GM18526 (cell line): ENCODE measurements around the gene LCN9.

ENCODE experiments used
- POLR2A ChIP-seq: IDR thresholded peaks from 3 replicates; pipeline ENCODE4 v1.6.1; 2011; ENCODE audit not compliant: insufficient read length; ENCODE audit errors: extremely low read depth

Gene LCN9

DNA sequence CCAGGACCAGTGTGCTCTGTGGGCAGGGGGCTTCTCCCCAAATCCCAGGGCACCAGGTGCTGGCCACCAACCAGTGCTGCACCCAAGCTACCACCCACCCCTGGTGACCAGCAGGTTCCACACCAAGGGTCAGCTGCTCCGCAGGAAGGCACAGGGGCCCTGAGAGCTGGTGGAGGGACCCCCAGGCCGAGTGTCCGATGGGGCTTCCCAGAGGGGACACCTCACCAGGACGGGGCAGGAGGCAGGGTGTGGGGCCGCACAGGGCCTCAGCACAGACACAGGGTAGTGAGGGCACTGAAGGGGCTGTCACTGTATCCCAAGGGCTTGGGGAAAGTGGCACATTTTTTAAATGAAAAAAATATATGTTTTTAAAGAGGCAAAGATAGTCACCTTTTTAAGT is 18.1 kb downstream of the LCN9 start:
- no peak for TF ChIP-seq POLR2A

DNA sequence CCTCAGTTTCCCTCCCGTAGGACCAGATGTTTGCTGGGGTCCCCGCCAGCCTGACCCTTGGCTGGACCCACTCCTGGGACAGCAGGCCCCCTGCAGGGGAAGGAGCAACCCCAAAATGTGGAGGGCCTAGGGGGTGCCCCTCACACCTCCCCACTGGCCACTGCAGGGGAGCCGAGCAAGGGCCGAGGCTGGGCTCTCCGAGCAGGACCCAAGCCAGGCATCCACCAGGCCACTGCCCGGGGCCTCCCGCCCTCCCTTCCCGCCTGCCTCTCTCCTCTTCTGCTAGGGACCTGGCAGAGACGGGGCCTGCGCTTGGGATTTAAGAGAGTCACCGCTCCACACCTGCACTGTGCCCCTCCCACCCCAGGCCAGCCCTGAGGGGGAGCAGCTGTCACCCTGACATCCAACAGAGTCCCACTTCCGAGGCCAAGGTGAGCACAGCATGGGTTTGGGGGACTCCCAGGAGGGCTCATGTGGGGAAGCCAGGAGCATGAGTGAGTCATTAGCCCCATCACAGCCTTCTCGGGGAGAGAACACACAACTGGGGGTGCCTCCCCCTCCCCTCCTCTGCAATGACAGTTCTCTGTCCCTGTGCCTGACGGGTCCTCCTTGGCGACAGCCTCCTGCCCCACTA is 20.4 kb downstream of the LCN9 start:
- TF ChIP-seq POLR2A, result no peak

DNA sequence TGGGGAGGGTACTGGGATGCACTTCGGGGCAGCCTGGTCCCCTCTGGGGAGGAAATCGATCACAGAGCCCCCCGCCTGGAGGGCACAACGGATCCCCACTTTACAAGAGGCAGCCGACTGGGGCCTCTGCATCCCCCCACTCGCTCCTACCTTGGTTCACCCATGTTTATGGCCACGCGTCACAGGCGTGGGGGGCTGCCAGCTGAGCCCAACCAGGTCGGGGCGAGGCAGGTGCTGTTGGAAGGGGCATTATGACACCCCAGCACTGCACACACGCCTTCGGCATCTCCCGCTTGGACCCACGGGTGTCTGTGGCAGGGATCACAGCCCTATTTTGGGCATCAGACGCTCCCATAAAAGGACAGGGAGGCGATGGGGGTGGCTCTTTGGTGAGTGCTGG is 21.6 kb downstream of the LCN9 start:
- TF ChIP-seq POLR2A, result no peak

DNA sequence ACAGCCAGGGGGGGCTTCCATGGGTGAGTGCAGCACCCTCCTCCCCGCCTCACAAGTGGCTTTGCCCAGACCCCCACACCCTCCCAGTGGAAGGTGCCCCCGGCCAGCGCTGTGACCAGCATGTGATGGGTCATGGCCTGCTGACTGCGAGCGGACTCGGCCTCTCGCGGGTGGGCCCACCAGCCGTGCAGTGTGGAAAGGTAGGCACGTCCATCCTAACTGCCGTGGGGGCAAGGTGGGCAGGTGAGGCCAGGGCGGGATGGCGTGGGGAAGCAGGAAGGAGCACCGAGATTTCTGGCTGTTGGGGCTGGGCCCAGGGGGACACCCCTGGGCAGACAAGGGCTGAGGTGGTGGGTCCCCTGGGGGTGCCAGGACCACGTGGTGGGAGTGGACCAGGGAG is 24.1 kb downstream of the LCN9 start:
- TF ChIP-seq POLR2A, result no peak

DNA sequence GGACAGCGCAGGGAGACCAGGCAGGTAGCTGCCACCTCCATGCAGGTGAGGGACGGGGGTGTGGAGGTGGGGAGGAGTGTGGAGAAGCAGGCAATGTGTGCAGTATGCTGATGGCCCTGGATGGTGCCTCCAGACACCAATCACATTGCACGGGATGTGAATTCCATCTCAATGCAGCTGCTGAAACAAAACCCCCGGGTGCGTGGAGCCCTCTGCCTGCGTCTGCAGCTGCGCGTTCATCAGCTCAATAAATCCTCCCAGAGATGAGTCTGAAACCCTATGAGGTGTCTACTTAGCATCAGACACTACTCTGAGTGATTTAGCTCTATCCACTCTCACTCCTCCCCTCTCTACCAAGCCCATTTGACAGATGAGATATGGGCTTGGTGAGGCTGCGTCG is 25.9 kb downstream of the LCN9 start:
- no peak for TF ChIP-seq POLR2A

DNA sequence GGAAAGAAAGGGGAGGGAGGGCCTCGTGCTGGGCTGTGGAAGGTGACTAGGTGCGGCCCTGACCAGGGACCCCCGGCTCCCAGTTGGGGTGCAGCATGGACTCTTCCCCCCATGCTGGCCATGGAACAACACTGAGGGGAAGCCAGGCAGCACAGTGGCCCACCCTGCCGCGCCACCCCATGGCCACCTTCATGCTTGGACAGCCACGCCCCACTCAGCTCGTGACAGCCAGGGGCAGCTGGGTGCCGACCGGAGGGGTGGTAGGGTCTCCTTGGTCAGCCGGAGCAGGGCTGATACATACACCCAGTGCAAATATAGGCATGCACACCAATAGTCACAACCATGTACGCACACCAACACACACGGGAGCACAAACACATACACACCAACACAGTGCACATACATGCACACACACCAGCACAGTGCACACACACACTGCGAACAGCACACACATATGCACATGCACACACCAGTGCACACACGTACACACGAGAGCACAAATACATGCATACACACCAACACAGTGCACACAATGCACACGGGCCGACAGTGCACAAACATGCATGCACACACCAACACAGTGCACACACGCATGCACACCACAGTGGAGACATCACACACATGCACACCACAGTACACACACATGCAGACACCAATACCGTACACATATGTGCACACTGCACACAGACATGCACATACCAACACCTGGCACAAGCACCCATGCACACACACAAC is 27.9 kb downstream of the LCN9 start:
- no peak for TF ChIP-seq POLR2A

DNA sequence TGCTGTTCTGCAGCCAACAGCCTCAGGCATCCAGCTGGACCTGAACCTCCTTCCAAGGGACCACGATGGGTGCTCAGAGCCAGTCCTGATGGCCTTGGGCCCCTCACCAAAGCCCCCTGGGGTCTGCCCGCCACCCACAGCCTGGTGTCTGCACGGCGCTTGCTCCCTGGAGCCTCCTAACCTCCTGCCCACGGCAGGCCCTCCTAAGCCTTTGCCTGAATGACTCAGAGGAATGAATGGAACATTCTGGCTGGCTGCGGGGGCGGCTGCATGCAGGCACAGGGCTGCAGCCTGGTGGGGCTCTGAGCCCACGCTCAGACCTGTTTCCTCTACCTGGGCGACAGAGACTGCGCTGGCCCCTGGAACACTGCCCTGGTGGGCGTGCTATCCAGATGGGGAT is 29.3 kb downstream of the LCN9 start:
- TF ChIP-seq POLR2A, result no peak

DNA sequence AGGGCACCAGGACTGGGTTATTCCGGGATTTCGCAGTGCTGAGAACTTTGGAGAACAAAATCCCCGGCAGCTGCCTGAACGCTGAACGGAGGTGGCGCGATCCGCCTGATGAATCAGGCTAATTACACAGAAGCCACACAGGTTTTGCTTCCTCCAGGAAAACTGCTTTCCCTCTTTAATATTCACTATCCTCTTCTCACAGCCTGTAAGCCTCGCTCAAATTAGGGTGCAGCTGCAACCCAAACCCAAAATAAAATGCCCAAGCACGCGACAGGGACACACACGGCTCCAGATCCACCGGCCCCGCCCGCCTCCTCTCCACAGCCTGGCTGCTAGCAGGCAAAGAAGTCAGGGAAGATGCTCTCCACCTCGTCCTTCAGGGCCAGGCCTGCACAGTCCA is 30.2 kb downstream of the LCN9 start:
- TF ChIP-seq POLR2A, result no peak

DNA sequence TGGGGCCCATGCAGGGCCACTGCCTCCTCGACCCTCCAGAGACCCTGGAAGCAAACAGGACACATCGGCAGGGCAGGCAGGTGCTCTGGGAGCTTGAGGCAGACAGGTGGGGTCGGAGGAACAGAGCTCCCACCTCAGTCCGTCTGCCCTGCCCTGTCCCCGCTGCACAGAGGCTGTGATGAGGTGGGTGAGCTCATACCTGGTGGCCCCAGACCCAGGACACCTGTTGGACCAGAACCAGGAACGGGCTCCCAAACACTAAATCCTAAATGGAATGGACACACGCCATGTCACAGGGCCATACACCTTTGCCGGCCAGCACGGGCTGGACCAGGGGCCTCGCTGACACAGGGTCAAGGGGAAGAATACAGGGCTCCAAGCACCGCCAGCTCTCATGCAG is 30.7 kb downstream of the LCN9 start:
- TF ChIP-seq POLR2A, result no peak

DNA sequence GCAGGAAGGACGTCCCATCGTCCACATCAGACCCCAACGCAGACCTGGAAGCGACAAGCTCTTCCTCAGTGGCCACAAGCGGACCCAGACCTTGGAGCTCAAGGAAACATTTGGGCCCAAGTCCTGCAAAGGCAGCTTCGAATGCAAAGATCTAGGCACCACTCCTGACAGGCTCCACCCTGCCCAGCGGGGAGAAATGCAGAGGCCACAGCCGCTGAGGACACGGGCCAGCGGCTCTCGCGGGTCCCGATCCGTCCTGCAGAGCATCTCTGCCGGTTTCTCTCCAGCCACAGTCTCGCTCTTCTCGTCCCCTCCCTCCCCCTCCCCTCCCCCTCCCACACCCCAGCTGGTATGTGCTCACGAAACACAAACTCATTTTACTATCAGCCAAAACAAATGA is 31.3 kb downstream of the LCN9 start:
- no peak for TF ChIP-seq POLR2A

DNA sequence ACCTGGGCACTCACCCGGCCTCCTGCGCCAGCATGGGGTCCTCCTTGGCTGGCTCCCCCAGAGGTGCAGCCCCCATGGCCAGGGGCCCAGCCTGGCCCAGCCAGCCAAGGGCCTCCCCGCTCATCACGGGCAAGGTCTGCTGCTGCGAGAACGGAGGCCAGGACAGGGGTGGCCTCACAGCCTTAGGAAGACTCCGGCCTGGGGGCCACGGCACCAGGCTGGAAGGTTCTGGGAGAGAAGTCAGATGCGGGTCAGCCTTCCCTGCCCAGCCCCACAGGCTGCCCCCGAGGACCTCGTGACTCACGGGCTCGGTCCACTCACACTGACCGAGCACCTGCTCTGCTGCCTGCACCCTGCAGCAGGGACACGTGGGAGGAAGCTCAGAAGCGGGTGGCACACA is 31.9 kb downstream of the LCN9 start:
- no peak for TF ChIP-seq POLR2A

DNA sequence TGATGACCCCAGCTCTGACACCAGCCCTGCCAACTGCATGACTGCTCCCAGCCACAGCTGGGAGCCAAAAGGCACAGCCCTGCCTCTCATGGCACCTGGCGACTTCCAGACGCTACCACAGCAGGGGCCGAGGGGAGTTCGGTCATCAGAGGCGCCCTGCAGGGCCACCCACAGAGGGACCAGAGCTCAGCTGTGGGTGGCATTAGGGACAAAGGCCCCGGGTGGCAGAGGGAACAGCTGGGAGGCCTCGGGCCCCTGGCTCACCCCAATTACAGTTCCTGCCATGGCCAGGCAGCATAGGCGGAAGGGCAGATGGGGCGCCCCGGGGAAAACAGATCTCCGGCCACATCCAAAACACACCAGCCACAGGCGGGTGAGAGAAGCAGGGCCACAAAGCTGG is 32.5 kb downstream of the LCN9 start:
- no peak for TF ChIP-seq POLR2A

DNA sequence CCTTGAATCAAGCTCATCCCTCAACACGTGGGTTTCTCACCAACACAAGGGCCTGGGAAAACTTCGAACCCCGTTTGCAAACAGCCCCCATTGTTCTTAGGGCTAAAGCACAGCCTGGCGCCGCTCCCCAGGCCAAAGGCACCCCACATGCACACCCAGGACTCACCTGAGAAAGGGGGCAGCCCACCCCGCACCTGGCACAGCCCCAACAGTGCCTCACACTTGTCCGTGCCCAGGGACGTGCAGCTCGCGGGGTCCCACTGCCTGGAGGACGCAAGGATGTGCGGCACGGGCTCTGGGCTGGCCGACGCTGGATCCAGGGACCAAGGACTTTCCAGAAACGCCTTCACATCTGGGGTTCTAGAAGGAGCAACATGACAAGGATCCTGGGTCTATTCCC is 33.3 kb downstream of the LCN9 start:
- TF ChIP-seq POLR2A, result no peak

DNA sequence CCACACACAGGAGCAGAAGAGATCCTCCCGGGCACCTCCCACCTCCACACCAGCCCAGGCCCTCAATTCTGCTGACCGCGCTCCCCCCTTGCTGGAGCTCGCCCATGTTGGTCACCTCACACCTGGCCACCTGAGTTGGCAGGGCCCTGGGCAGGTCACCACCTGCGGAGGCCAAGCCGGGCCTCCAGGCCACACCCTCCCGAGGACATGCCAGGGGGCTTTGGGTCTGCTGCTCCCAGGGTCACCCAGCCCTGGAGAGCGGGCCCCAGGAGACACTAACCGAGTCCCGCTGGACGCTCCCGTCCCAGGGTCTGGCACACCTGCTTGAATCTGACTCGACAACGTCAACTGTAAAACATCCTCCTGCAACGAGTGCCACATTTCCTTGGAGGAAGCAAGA is 34.1 kb downstream of the LCN9 start:
- no peak for TF ChIP-seq POLR2A

DNA sequence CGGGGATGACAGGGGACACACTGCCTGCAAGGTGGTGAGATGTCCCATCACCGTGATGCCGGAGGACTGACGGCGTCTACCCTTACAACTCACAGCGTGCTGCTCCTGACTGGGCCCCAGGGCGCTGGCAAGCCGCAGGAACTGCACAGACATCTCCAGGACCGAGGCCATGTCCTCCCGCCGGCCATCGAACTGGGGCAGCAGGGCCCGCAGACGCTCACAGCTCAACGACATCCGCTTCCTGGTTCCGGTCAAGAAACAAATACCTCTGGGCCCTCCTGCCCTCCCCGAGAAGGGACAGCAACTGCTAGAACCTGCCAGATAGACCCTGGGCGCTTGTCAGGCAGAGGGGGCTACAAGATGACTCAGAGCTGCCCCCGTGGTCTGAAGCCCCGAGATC is 35.1 kb downstream of the LCN9 start:
- no peak for TF ChIP-seq POLR2A

DNA sequence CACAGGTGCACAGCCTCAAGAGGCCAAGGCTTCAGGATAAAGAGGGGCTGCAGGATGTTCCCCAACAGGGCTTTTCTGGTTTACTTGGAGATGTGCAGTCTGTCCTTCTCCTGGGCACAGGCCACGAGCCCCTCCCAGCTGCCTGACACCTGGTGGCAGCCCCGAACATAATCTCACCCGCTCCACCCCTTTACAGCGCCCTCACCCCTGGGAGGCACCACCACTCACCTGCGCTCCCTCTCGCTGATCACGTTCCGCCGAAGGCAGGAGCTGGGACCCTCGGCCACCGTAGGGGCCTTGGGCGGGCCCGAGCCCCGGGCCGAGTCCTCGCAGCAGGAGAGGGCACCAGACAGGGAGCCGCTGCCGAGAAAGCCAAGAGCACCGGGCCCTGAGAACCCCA is 35.7 kb downstream of the LCN9 start:
- no peak for TF ChIP-seq POLR2A

DNA sequence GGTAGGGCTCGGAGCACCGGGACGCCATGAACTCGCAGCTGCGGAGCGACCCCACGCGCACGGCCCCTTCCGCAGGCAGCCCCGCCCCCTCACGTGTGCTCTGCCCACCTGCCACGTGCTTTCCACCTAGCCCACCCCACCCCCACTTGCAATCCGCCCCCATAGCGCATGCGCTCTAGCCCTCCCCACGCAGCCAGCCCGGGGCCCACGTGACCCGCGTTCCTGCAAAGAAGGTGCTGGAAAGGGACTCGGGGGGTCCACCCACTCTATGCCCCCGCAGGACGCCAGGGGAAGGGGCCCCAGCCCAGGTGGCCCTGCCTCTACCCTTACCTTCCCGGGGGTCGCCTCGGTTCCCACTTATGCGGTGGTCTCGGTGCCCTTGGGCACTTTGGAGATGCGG is 36.3 kb downstream of the LCN9 start, which contains the start of gene SOHLH1:
Gene SOHLH1, minus strand, starts transcription at position 42 of the 400 bp plus-strand sequence. Its CDS starts 14 bp downstream, at position 28.
- no peak for TF ChIP-seq POLR2A
